SK-N-MC (cell line): Measurements from ENCODE around the gene CORIN.

Experiments
- EZH2 ChIP-seq: fragments of 200-600 bp; sonication (generic); IDR thresholded peaks from one replicate; pipeline ENCODE4 v1.6.1; 2017; ENCODE audit warnings: antibody characterized with exemption
- POLR2AphosphoS5 ChIP-seq: IDR thresholded peaks from 2 replicates; pipeline ENCODE4 v1.6.1; 2012; ENCODE audit warnings: mild to moderate bottlenecking, low read depth, low read length, borderline replicate concordance

GRCh38 chr4:47695260-47695659, 142.6 kb downstream of the CORIN start:
- TF ChIP-seq POLR2AphosphoS5 (no peak), EZH2 (no peak)
